ENCODE measurements around the gene CCDC196. TPM values are rescaled to one million over a fixed set of nuclear protein-coding genes. Genes with fewer than 3 reads are reported as not detected.

The CCDC196 gene
- total and polyA plus RNA-seq, 2 of the 4 experiments (the other 2 are of a cell fraction), result not detected

DNA sequence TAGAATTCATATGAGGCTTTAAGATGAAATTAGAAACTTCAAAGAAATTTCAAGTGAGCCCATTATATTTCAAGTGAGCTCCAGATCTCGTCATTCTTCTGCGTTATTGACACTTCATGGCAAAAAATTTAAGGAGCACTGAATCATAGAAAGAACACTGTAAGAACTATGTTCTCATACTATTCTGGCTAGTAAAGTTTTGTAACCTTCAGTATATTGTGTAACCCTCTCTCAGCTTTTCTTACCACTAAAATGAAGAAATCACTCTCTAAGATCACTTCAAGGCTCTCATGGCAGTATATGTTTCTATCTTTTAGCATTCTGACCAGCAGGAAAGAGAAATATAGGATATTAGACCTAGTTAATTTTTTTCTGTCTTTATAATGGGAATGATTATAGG is 28.0 kb downstream of the CCDC196 start:
- Histone ChIP-seq H3K36me3 (ENCODE audit: control insufficient read depth, insufficient read depth, low read length) (no peaks in the 10 kb centered on the region), H2AK5ac (ENCODE audit: low read depth, low read length) (no peak overlapping the region), H3K27me3 (ENCODE audit: control insufficient read depth, insufficient read depth, low read length) (no peaks in the 10 kb centered on the region), H3K9me1 (ENCODE audit: insufficient read depth, low read length) (no peaks in the 10 kb centered on the region), H4K91ac (ENCODE audit: insufficient read depth, low read depth, low read length) (no peak overlapping the region), H2BK120ac (ENCODE audit: low read depth, low read length) (no peak overlapping the region), H3K23ac (ENCODE audit: low read depth, low read length) (no peak overlapping the region), H4K5ac (ENCODE audit: low read depth, low read length) (no peak overlapping the region), H3K4me2 (ENCODE audit: low read depth, low read length) (no peak overlapping the region), H3K56ac (ENCODE audit: extremely low read depth, insufficient read depth, low read length) (no peak overlapping the region), H3K18ac (ENCODE audit: low read depth, low read length) (no peak overlapping the region), H3K9ac (ENCODE audit: low read depth, low read length) (no peak overlapping the region), H2AFZ (replicated peaks; ENCODE audit: low read length, poor library complexity) (no peak overlapping the region), H3K14ac (replicated peaks; ENCODE audit: low read depth, low read length) (no peak overlapping the region), H4K8ac (ENCODE audit: low read depth in 2 of 2, low read length in 2 of 2) (no peak overlapping the region), H3K4ac (ENCODE audit: low read depth, low read length) (no peak overlapping the region), H2AK9ac (replicated peaks; ENCODE audit: low read depth, low read length, poor library complexity) (no peak overlapping the region), H3K4me3 (ENCODE audit: insufficient read depth, low read depth, low read length) (no peak overlapping the region), H4K20me1 (ENCODE audit: insufficient read depth, low read length) (no peaks in the 10 kb centered on the region; the same call in none of the 2 replicates), H2BK20ac (ENCODE audit: low read depth, low read length) (no peak overlapping the region), H3K79me1 (ENCODE audit: low read depth in 1 of 2, low read length in 2 of 2) (peaks cover 0 to 4% of the 10 kb centered on the region in 2 experiments; a peak in 3 of 4 replicates), H2BK15ac (ENCODE audit: low read depth, low read length) (no peak overlapping the region), H2BK5ac (ENCODE audit: low read depth, low read length, poor library complexity, severe bottlenecking) (no peak overlapping the region), H3K4me1 (ENCODE audit: control insufficient read depth, insufficient read depth, low read length) (no peaks in the 10 kb centered on the region), H3K27ac (ENCODE audit: insufficient read depth, low read length) (no peak overlapping the region), H3K9me3 (ENCODE audit: control insufficient read depth, insufficient read depth, low read length) (no peaks in the 10 kb centered on the region)
- ChIA-PET POLR2A (ENCODE audit: unreplicated experiment) (interaction anchor here (0.5 kb wide), 1 partner anchor 155 kb away, joined by 27 read pairs; no protein-coding TSS in a partner anchor), CTCF (no interaction called here)
- dilution Hi-C loops (cut with HindIII; ENCODE audit: low sequenced_read_pairs, unreplicated experiment), result no loop called here
- TF ChIP-seq SMC3 (IDR thresholded peaks at IDR 0.05; ENCODE audit: low read depth, low read length) (no peak), CHD1 (IDR thresholded peaks at IDR 0.05; ENCODE audit: low read depth, low read length) (no peak), RCOR1 (IDR thresholded peaks at IDR 0.05; ENCODE audit: insufficient replicate concordance, low read length) (no peak), MXI1 (IDR thresholded peaks at IDR 0.05; ENCODE audit: borderline replicate concordance, low read depth, low read length) (no peak), MAFK (IDR thresholded peaks at IDR 0.05; ENCODE audit: low read depth, low read length) (no peak), NFE2L2 (IDR thresholded peaks at IDR 0.05; ENCODE audit: low read depth, low read length) (no peak), FOS (IDR thresholded peaks at IDR 0.05; ENCODE audit: low read depth, low read length) (no peak), MAZ (IDR thresholded peaks at IDR 0.05; ENCODE audit: borderline replicate concordance, low read depth, low read length) (no peak), CEBPB (IDR thresholded peaks at IDR 0.05; ENCODE audit: low read depth, low read length) (no peak), RAD21 (IDR thresholded peaks at IDR 0.05; ENCODE audit: low read length) (no peak), BHLHE40 (IDR thresholded peaks at IDR 0.05; ENCODE audit: low read depth, low read length) (no peak), POLR2A (IDR thresholded peaks at IDR 0.05; ENCODE audit: low read depth, low read length) (no peak), RFX5 (IDR thresholded peaks at IDR 0.05; ENCODE audit: low read depth, low read length) (no peak)
- TF ChIP-seq, protein P1, sequence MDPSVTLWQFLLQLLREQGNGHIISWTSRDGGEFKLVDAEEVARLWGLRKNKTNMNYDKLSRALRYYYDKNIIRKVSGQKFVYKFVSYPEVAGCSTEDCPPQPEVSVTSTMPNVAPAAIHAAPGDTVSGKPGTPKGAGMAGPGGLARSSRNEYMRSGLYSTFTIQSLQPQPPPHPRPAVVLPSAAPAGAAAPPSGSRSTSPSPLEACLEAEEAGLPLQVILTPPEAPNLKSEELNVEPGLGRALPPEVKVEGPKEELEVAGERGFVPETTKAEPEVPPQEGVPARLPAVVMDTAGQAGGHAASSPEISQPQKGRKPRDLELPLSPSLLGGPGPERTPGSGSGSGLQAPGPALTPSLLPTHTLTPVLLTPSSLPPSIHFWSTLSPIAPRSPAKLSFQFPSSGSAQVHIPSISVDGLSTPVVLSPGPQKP (IDR thresholded peaks at IDR 0.05; ENCODE audit: borderline replicate concordance, low read depth, low read length), result no peak
- TF ChIP-seq, protein P2, sequence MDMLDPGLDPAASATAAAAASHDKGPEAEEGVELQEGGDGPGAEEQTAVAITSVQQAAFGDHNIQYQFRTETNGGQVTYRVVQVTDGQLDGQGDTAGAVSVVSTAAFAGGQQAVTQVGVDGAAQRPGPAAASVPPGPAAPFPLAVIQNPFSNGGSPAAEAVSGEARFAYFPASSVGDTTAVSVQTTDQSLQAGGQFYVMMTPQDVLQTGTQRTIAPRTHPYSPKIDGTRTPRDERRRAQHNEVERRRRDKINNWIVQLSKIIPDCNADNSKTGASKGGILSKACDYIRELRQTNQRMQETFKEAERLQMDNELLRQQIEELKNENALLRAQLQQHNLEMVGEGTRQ (IDR thresholded peaks at IDR 0.05; ENCODE audit: low read depth, low read length), result no peak
- TF ChIP-seq, protein P3, sequence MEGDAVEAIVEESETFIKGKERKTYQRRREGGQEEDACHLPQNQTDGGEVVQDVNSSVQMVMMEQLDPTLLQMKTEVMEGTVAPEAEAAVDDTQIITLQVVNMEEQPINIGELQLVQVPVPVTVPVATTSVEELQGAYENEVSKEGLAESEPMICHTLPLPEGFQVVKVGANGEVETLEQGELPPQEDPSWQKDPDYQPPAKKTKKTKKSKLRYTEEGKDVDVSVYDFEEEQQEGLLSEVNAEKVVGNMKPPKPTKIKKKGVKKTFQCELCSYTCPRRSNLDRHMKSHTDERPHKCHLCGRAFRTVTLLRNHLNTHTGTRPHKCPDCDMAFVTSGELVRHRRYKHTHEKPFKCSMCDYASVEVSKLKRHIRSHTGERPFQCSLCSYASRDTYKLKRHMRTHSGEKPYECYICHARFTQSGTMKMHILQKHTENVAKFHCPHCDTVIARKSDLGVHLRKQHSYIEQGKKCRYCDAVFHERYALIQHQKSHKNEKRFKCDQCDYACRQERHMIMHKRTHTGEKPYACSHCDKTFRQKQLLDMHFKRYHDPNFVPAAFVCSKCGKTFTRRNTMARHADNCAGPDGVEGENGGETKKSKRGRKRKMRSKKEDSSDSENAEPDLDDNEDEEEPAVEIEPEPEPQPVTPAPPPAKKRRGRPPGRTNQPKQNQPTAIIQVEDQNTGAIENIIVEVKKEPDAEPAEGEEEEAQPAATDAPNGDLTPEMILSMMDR (conservative IDR thresholded peaks at IDR 0.05; ENCODE audit: low read depth, low read length), result no peak
- WGBS, 2 experiments (ENCODE audit: extremely low coverage in 2 of 2, insufficient read length in 1 of 2), result no CpG with 5 or more reads among the region's 2 CpGs
- in situ Hi-C loops (cut with MboI; ENCODE audit: low sequenced_read_pairs), result loop anchor here (25.0 kb wide), 1 partner anchor 773 kb away; no protein-coding TSS in a partner anchor
- DNase-seq, result no peak
- intact Hi-C loops (cut with micrococcal nuclease), result no loop called here
- no peak for ATAC-seq (ENCODE audit: low read depth)
- BruUV-seq (replicated peaks), result no TSS peak
